ENCODE measurements around the gene RABGAP1L. TPM values are rescaled to one million over a fixed set of nuclear protein-coding genes. Genes with fewer than 3 reads are reported as not detected.

Gene RABGAP1L
- total RNA-seq, 1 donor from 2014 or later, result 69.4 TPM

DNA sequence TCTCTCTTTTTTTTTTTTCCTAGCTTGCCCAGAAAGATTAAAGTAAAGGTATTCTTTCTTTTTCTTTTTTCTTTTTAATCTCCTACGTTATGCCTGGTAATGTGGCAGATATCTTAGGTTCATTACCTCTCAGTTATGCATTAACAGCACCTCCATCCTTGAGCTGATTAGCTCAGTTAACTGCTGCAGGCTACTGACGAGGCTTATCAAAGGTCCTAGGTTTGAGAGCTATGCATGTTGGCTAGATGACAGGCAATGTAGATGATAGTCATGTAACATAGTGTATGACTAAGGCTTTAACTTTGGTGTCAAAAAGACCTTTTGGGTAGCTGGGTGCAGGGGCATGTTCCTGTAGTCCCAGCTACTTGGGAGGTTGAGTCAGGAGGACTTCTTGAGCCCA lies 786.7 kb downstream of the RABGAP1L start:
- intact Hi-C loops (cut with micrococcal nuclease), result no loop called here

DNA sequence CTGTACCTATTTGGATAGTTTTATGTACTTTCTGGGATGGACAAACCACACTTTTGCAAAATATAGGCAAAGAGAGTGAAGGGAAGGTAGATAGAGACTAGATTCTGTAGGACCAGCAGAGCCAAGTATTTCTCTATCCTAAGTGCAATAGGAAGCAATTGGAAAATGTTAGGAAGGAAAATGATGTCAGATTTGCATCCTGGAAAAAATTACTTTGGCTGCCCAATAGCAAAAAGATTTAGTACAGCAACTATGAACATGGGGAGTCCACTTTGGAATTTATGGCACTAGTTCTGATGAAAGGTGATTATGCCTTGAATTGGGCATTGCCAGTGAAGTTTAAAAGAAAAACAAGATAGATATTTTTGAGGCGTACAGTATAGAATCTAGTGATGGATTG lies 789.7 kb downstream of the RABGAP1L start:
- intact Hi-C loops (cut with micrococcal nuclease), result no loop called here

DNA sequence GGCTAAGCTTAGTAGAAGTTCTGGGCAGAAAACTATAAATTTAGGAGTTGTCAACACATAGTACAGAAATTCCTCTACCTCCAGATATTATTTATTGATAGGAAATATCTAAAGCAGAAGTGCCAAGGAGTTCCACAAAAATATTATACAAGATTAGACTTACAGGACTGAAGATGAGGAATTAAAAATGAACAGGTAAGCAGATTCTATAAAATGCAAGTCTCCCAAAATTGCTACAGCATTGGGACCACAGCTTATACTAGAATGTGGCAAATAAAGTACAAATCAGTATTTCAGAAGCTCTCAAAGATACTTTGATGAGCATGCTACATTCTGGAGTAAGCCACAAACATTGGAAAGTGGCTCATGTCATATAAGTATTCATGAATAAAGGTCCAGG lies 790.3 kb downstream of the RABGAP1L start:
- intact Hi-C loops (cut with micrococcal nuclease), result no loop called here

DNA sequence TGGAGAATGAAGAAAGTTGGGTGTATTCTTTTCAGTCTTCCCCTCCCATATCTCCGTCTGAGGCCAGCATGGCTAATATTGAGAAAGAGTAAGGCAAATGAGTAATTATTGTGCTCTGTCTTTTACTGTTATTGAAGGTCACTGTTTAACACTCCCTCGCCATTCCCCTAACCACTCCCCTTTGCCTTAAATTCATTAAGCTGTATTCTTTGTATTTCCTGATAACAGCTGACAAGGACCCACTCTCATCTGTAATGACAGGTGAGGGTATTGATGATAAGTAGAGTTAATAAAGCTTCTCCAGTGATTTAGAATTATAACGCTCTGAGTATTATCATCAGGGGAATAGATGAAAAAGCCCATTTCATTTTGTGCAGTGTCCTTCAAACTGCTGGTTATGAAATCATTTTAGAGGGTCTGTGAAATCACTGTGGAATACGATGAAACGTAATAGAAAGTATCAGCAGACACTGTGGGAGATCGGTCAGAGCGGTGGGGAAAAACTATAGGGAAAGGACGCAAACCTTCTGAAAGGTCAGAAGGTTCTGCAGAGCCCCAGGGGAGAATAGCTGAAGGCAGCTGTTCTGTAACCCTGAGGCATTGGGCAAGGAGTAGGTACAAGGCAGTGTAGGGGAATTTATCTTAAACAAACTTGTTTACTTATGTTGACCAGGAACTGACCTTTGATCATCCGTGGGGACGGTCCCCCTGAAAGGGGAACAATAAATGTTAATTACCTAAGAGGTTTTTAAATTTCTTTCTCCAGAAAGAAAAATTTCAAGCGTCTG lies 794.2 kb downstream of the RABGAP1L start:
- intact Hi-C loops (cut with micrococcal nuclease), result no loop called here

DNA sequence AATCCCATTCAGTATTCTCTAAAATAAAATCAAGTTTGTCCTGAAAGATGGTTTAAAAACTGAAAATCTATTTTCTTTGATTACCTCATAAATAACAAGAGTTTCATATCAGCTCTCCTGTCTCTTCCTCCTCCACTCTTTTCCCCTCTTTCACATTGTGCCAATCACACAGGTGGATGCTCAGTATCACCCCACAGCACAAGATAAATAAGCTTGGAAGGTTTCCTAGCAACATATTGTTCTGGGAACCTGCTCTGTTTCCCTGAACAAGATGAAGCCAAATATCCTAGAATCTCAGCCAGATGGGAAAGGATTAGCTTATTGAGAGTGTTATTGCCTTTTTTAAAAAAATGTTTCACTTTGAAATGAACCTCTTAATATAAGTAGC lies 794.7 kb downstream of the RABGAP1L start:
- intact Hi-C loops (cut with micrococcal nuclease), result no loop called here

DNA sequence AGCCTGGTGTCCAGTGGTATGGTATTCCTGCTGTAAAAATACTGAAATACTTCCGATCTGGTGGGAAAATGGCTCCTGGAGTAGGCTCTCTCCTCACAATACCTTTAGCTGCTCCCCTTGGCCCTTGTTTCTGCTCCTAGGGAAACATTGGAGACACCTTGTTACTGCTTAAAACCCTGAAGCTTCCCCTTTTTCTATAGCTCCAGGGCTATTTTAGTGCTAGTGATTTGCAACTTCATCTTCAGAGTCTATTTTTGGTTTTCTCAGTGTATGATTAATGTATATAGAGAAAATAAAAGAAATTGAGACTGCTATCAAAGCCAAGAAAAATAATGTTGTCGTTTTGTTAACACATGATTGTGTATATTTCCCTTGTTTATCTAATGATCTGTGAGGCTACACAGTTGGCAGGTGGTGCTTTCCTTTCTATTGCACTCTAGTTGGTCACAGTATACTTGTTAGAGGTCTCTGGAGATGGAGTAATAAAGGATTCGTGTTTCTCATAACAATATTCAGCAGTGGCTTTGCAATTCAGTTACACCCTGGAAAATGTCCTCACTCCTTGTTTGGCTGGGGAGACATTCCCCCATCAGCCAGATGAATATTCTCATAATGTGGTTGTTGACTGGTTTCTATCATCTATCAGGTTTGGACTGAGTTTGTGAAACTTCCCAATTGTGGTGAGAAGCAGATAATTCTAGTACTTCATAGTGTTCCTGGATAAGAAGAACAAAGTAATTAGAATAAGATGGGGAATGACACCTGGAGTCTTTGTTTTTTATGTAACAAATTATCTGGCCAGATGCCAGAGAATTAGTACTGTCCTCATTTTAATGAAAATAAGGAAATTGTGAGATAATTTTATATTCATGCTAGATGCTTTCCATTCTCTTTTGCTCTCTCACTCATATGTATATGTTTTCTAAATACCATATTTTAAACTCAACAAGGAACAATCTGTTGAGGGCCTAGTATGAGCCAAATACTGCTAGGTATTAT lies 795.6 kb downstream of the RABGAP1L start:
- intact Hi-C loops (cut with micrococcal nuclease), result no loop called here

DNA sequence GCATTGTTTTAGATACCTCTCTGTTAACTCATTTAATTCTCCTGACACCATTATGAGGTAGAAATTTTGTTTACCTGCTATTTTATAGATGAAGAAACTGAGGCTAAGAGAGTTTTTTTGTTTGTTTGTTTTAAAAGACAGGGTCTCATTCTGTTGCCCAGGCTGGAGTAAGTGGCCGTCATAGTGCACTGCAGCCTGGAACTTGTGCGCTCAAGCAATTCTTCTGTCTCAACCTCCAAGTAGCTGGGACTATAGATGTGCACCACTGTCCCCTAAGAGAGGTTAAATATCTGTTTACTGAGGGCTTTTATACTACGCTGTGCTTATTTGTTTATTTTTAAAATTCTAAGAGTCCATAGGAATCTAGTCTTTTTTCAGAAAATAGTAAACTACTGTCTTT lies 796.8 kb downstream of the RABGAP1L start:
- intact Hi-C loops (cut with micrococcal nuclease), result no loop called here

DNA sequence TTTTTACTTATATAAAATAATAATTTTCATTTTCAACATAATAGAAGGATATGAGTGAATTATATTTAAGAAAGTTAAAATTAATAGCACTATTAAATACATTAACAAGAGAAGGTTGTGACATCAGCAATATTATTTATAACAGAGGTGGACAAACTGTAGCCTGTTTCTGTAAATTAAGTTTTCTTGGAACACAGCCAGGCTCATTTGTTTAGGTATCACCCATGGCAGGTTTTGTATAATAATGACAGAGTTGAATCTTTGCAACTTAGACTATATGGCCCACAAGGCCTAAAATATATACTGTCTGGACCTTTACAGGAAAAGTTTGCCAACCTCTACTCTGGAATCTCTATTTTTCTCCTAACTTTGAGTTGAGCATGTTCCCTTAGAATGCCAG lies 797.7 kb downstream of the RABGAP1L start:
- intact Hi-C loops (cut with micrococcal nuclease), result no loop called here

DNA sequence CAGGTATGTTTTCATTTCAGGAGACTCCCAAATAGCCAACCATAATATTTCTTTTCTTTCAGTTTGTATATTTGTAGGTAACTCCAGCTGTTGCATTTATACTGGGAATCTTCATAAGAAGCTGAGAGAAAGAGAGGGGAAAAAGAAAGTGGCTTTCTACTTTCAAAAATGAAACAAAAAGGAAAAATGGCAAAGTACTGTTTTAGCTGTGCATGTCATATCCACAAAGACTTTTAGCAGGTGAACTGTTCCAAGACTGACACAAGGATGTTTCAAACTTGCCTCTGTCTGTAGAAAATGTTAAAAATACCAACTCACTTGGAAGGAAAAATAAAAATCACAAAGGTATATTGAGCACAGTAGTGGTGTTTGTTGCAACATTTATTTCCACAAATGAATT lies 798.5 kb downstream of the RABGAP1L start:
- intact Hi-C loops (cut with micrococcal nuclease), result loop anchor here (1.0 kb wide), 2 partner anchors 9 to 25 kb away; no protein-coding TSS in a partner anchor

DNA sequence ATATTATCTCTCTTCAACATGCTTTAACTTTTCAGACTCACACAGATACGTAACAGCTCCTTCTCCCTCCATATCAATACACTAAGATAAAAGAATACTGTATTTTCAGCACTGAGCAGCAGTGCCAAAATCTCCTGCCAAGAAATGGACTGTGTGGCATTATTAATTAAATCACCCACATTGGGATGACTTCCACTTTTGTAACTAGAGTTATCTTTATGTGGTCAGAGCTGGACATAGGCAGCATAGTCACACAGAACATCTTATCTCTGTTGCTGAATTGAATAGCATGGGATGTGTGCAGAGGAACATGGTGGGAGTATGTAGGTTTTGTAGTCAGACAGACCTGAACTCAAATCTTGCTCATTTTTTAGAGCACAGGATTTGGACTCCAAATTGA lies 799.1 kb downstream of the RABGAP1L start:
- intact Hi-C loops (cut with micrococcal nuclease), result loop anchor here (1.0 kb wide), 2 partner anchors 9 to 25 kb away; no protein-coding TSS in a partner anchor

DNA sequence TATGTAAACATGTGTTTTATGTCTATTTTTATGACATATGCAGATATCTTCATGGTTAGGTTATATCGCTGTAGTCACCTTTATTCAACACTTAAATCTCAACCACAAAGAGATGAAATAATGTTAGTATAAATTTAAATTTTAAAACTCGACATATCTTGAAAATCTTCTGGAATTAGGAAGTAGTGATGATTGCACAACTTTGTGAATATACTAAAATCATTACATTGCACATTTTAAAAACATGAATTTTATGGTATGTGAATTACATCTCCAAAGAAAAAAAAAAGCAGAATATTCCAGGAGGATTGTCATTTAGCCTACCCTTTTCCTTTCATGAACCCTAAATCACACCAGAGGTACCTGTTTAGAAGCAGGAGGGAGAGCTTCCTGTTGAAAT lies 801.0 kb downstream of the RABGAP1L start:
- intact Hi-C loops (cut with micrococcal nuclease), result loop anchor here (10.0 kb wide), 1 partner anchor 806 kb away; the partner anchor contains the start of gene RABGAP1L

DNA sequence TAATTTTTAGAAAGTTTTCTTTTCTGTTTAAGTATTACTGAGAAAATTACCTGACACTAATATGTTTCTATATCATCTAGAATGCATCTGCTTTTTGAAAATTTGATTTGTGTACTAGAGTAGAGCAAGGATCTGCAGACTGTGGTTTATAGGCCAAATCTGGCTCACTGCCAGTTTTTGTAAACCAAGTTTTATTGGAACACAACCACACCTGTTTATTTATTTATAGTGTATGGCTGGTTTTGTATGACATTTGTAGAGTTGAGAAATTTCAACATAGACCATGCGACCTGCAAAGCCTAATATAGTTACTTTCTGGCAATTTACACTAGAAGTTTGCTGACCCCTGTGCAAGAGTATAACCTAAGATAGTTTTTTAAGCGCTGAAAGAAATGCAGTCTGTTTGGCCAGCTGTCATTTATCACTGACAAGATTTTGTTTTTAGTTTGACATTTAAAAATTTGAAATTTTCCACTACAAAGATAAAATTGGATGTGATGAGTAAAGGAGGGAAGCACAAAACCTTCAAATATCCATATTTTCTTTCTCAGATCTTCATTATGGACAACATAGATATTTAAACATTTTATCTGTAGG lies 804.3 kb downstream of the RABGAP1L start:
- intact Hi-C loops (cut with micrococcal nuclease), result loop anchor here (1.0 to 10.0 kb wide), 7 partner anchors 20 to 809 kb away; partner anchors contain the start of genes CACYBP, MRPS14 and RABGAP1L

DNA sequence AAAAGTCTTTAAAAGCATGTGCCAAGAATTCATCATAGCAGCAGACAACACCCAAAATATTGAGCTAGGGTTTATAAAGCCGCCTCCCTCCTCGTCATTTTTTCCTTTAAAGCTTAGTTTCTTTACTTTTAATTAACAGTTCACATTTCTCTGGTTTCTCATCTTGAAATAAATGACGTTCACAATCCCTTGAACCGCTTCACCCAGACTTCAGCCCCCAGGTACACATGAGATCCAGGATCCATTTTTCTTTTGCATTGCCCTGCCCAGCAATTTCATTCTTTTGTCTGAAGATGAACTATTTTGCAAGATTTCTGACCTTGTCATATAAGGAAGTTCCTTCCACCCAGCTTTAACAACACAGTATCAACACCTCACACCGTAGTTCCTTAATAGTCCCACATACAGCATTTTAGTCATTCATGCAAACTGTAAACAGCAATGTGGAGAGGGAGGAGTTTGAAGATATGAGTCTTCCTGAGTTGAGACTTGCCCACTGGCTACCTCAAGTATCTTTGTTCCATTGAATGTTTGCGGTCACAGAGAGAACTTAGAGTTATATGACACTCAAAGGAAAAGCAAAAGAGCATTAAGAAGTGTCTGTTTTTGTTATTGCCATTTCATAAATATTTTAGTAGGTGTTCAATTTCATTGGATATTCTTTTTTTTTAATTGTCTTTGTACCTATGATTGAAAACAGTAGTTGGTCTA lies 805.1 kb downstream of the RABGAP1L start:
- intact Hi-C loops (cut with micrococcal nuclease), result loop anchor here (1.0 to 10.0 kb wide), 7 partner anchors 19 to 810 kb away; partner anchors contain the start of genes CACYBP, MRPS14 and RABGAP1L

DNA sequence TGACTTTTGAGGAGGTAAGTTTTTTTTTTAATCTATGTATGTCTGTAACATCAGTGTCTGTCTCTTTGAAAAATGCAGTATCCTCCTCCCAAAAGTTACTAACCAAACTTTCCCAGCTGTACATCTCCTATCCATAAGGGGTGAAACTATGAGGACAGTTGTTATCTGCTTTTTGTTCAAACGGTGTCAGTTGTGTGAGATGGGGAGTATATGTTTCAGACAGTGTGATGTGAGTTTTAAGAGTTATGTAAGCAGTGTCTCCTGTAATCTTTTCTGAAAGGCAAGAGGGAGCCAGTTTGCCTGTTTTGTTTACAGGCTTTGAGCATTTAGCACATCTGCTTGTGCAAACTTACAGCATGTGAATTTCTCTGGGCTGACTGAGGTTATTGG lies 805.6 kb downstream of the RABGAP1L start:
- intact Hi-C loops (cut with micrococcal nuclease), result loop anchor here (1.0 to 10.0 kb wide), 8 partner anchors 18 to 810 kb away; partner anchors contain the start of genes CACYBP, MRPS14 and RABGAP1L

DNA sequence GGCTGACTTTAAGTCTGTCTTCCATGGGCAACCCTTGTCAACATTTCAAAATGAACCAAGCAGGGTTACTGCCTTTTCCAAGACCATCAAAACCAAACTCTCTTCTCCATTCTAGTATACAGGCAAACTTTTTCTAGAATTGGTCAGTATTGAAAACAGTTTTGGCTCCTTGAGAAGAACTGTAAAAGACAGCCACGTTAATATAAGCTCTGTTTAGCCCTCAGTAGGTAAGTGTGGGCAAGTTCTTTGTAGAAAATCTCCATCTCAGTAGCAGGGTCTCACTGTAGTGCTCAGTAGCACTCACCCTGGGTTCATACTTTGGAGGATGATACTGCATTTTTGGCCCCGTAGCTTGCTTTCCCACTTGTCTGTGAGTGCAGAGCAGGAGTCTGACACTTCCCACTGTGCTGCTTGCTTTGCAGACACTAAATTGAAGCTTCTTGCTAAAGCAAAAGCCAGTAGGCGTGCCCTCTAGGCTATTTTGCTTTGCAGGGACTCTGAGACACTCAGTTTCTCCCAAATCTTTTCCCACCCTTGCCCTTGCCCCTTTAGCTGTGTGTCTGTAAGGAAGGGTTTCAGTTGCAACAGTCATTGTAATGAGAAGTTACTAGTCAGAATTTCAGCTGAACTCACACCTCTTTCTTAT lies 806.2 kb downstream of the RABGAP1L start:
- intact Hi-C loops (cut with micrococcal nuclease), result loop anchor here (2.0 to 10.0 kb wide), 4 partner anchors 25 to 811 kb away; partner anchors contain the start of gene RABGAP1L

DNA sequence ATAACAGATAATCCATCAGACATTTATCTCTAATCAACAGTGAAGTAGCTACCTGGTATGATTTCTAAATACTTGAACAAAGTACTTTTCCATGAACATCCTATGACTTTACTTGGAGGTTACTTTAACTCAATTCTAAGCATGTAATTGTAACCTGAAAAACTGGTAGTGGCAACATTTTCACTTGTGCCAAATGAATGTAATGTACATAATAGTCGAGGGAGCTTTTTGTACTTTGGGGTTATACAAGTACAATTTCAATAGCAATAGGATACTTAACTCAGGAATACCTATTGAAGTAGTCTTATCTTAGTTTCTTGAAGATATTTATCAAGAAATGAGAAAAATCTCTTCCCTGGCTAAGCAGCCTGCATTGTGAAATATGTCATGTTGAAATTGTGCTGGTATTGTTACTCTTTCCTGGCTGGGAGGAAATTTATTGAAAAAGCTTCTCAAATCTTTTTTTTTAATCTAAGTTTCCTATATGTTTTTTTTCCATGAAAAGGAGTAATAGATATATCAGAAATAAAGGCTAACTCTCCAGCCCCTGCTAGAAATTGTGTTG lies 806.8 kb downstream of the RABGAP1L start:
- intact Hi-C loops (cut with micrococcal nuclease), result loop anchor here (5.0 to 10.0 kb wide), 2 partner anchors 149 to 811 kb away; partner anchors contain the start of gene RABGAP1L

DNA sequence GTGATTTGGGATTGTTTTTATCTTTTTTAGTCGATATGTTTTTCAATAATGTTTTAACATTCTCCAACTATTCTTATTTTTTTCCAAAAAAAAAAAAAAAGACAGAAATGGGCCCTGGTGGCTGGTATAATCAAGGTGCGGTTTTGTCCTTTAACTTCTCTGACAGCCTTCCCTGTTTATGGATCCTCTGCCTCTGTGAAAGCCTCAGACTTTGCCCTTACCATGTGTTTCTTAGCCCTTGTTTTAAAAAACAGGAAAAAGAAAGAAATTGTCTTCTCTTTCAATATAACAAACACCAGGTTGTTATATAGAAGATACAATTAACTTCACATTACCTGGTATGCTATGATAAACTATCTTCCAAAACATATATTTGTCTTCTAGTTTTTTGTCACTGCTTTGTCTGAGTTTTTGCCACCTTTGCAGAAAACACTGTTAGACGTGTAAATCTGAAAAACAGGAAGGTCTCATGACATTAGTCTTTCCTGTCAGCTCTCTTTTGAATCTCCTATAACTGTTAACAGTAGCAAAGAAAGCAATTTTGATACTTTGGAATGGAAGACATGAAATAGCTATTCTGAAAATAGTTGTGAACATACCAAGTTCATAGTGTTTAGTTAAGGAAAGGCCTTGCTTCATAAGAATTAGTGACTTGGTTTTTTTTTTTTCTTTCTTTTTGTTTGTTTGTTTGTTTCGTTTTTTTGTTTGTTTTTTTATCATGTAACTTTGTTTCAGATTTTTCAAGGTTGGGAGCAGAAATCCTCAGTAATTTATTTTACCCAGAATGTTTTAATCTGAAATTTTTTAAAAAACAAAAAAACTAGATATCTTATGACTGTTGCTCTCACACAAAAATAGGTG lies 808.8 kb downstream of the RABGAP1L start:
- intact Hi-C loops (cut with micrococcal nuclease), result loop anchor here (1.0 to 10.0 kb wide), 7 partner anchors 10 to 1100 kb away; partner anchors contain the start of genes CACYBP, KIAA0040, RABGAP1L and ZBTB37

DNA sequence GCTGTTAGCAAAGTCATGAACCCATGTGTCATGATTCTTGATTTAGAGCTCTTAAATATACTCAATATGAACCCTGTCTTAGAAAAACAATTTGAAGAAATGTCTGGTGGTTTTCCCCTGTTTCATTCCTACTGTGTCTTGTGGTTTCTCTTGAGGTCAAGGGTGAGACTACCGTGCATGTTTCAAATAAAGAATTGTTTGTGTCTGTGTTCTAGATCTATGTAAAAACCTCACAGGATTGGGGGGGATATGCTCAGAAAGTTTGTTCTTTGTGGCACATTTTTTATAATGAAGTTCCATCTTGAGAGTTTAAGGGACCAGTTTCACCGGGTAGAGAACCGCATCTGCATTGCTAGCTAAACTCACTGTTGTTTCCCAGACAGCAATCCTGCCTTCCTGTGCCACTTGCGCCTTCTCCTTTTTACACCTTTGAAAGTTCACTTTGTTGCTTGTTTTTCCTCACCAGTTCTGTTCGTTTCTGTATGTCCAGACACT lies 809.5 kb downstream of the RABGAP1L start:
- intact Hi-C loops (cut with micrococcal nuclease), result loop anchor here (1.0 to 10.0 kb wide), 6 partner anchors 31 to 1100 kb away; partner anchors contain the start of genes CACYBP, KIAA0040, RABGAP1L and ZBTB37

All from T-helper 1 cell treated with Interleukin-12 subunit alpha and Interleukin-12 subunit beta and Interleukin-4 antibody, amounts not matched to agents 30 ng/mL and 1 ng/mL, for 36 hours (primary cell).